Activated CD4-positive, alpha-beta T cell treated with anti-CD3 and anti-CD28 coated beads for 1 hour (primary cell): ENCODE data around the gene TMEM88.

Experiments
- DNase-seq: peaks from one replicate; pipeline ENCODE4 v3.0.0-alpha.2; 2020

TMEM88 gene

GRCh38 chr17:7844292-7845154 is 10.3 kb upstream of the TMEM88 start:
- DNase-seq = peak; percentile 73

- DNase-seq = no peak
Measured at GRCh38 chr17:7845359-7846062, 9.4 kb upstream of the TMEM88 start.

- DNase-seq = no peak
Measured at GRCh38 chr17:7846063-7846735, 8.7 kb upstream of the TMEM88 start.

- peak; percentile 40 for DNase-seq
Measured at GRCh38 chr17:7846765-7847661, 7.9 kb upstream of the TMEM88 start.

GRCh38 chr17:7848131-7848579 is 6.7 kb upstream of the TMEM88 start:
- no peak for DNase-seq

- no peak for DNase-seq
Measured at GRCh38 chr17:7848739-7849129, 6.1 kb upstream of the TMEM88 start.

- no peak for DNase-seq
Measured at GRCh38 chr17:7849130-7849750, 5.6 kb upstream of the TMEM88 start.

- no peak for DNase-seq
Measured at GRCh38 chr17:7849751-7850504, 4.9 kb upstream of the TMEM88 start.

GRCh38 chr17:7850701-7851437 is 4.0 kb upstream of the TMEM88 start:
- DNase-seq = peak; percentile 37

GRCh38 chr17:7851438-7852261 is 3.2 kb upstream of the TMEM88 start:
- DNase-seq = peak; percentile 89

- DNase-seq = no peak
Measured at GRCh38 chr17:7852262-7852670, 2.6 kb upstream of the TMEM88 start.

GRCh38 chr17:7852919-7853690 is 1.8 kb upstream of the TMEM88 start:
- peak; percentile 41 for DNase-seq

- DNase-seq = no peak
Measured at GRCh38 chr17:7853691-7854038, 1.2 kb upstream of the TMEM88 start.

- DNase-seq = no peak
Measured at GRCh38 chr17:7854078-7854777, 638 bp upstream of the TMEM88 start.

GRCh38 chr17:7855660-7856010 is 769 bp downstream of the TMEM88 start:
- DNase-seq = peak; percentile 40

GRCh38 chr17:7856011-7856810 is 1.3 kb downstream of the TMEM88 start:
- peak; percentile 45 for DNase-seq
